ENCODE results near the gene RBM38.

RBM38 gene

GRCh38 chr20:57457243-57458095, 66.3 kb downstream of the RBM38 start:
- peak in 13 of 42 donors; percentile 6 to 56 (median 37) for DNase-seq
- intact Hi-C loops (cut with DNase I): no loop called here

DNA sequence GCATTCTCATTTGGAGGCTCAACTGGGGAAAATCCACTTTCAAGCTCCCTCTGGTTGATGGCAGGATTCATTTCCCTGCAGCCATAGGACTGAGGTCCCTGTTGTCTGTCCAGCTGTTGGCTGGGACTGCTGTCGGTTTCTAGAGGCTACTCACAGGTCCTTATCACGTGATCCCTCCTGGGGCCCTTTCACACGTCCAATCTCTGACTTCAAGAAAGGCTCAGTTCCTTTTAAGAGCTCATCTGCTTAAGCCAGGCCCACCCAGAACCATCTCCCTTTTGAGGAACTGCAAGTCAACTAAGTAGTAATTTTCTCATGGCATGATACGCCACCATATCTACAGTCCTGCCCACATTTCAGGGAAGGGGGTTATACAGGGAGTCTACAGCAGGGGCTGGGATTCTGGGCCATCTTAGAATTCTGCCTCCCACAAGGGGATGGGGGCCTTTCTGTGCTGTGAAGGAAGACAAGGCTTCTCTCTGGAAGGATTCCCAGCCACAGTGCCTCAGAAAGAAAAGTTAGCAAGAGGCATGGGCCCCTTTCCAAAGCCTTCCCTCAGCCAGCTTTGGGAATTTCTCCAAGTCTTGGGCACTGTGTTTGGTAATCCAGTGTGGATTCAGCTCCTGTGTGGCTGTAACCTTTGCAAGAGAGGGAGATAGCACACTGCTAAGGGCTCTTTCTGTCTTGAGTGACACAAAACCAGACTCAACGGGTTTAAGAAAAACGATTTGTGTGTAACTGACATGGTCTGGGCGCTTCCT, 67.4 kb downstream of the RBM38 start:
- intact Hi-C loops (cut with DNase I): no loop called here
- peak in 19 of 42 donors; percentile 19 to 75 (median 46) for DNase-seq
